Fibroblast of lung (primary cell): ENCODE measurements around the gene TENM3. TPM values are rescaled to one million over a fixed set of nuclear protein-coding genes. Genes with fewer than 3 reads are reported as not detected.

Source experiments
- DNase-seq, 2 donors: peaks; one replicate each; pipeline versions ENCODE4 v3.0.0 to v3.0.0-alpha.2; 2010; ENCODE audit warnings: low read depth in 2 of 2
- H2AFZ ChIP-seq: 2 replicates; pipeline ENCODE4 v1.5.1; 2012; ENCODE audit warnings: low read length, control low read depth, inconsistent platforms
- H3K27ac ChIP-seq: 2 replicates; pipeline ENCODE4 v1.5.1; 2011; ENCODE audit warnings: low read length, control low read depth; ENCODE audit not compliant: insufficient read depth
- H3K27me3 ChIP-seq: 2 replicates; pipeline ENCODE4 v1.5.1; 2011; ENCODE audit warnings: mild to moderate bottlenecking, low read length; ENCODE audit not compliant: control insufficient read depth, insufficient read depth
- H3K36me3 ChIP-seq: 2 replicates; pipeline ENCODE4 v1.5.1; 2011; ENCODE audit warnings: low read length; ENCODE audit not compliant: control insufficient read depth, insufficient read depth
- H3K4me1 ChIP-seq: 2 replicates; pipeline ENCODE4 v1.5.1; 2011; ENCODE audit warnings: low read length; ENCODE audit not compliant: control insufficient read depth, insufficient read depth; ENCODE audit errors: extremely low read depth
- H3K4me2 ChIP-seq: 2 replicates; pipeline ENCODE4 v1.5.1; 2011; ENCODE audit warnings: low read length, control low read depth; ENCODE audit not compliant: insufficient read depth; ENCODE audit errors: extremely low read depth
- H3K4me3 ChIP-seq, 4 experiments: fragments of 200-600 bp in 1 of 4; sonication (generic) in 1 of 4; replicated peaks in 1 of 4; 2 replicates each; pipeline ENCODE4 v1.5.1; 2011 to 2016; ENCODE audit warnings: low read length in 4 of 4, low read depth in 3 of 4, mild to moderate bottlenecking in 3 of 4, control low read depth in 2 of 4, inconsistent platforms in 1 of 4, mixed read lengths in 1 of 4; ENCODE audit not compliant: insufficient read depth in 1 of 4; ENCODE audit errors: control extremely low read depth in 1 of 4
- H3K79me2 ChIP-seq: 2 replicates; pipeline ENCODE4 v1.5.1; 2012; ENCODE audit warnings: mild to moderate bottlenecking, low read length, inconsistent platforms; ENCODE audit not compliant: control insufficient read depth, insufficient read depth
- H3K9ac ChIP-seq: 2 replicates; pipeline ENCODE4 v1.5.1; 2011; ENCODE audit warnings: mild to moderate bottlenecking, low read length, control low read depth; ENCODE audit not compliant: insufficient read depth
- H3K9me3 ChIP-seq: 2 replicates; pipeline ENCODE4 v1.5.1; 2012; ENCODE audit warnings: low read depth, low read length; ENCODE audit not compliant: control insufficient read depth, insufficient read depth
- H4K20me1 ChIP-seq: 2 replicates; pipeline ENCODE4 v1.5.1; 2011; ENCODE audit warnings: low read length; ENCODE audit not compliant: control insufficient read depth, insufficient read depth; ENCODE audit errors: extremely low read depth
- EZH2 ChIP-seq: IDR thresholded peaks from 2 replicates; pipeline ENCODE4 v1.5.1; 2012; ENCODE audit warnings: low read length, control low read depth, mild to moderate bottlenecking; ENCODE audit errors: missing control alignments
- polyA plus RNA-seq, 2 donors: library from polyadenylated mRNA; depleted of rRNA in 1 of 2; stranded (reverse) in 1 of 2; unstranded in 1 of 2; fragments of >200 nt; gene quantifications; 2 replicates each; pipeline ENCODE4 v1.2.1, GENCODE V29; 2011 to 2012; ENCODE audit warnings: missing spikeins in 1 of 2
- total RNA-seq: library from RNA; depleted of rRNA; stranded (reverse); fragments of >200 nt; gene quantifications from 2 replicates; pipeline ENCODE4 v1.2.1, GENCODE V29; 2014
- TF ChIP-seq, protein P1 (sequence below), 2 donors: IDR thresholded peaks in 1 of 2; conservative IDR thresholded peaks in 1 of 2; 1 replicate in 1 of 2; 2 replicates in 1 of 2; pipeline ENCODE4 v1.5.1; 2011 to 2012; ENCODE audit warnings: low read length in 2 of 2, control low read depth in 1 of 2, inconsistent platforms in 1 of 2, low read depth in 1 of 2, mild to moderate bottlenecking in 1 of 2

TENM3 gene
- total and polyA plus RNA-seq, 2 donors (not counting 1 experiment from before 2014, with no cell fraction given) = 2.7 to 3.6 TPM

DNA sequence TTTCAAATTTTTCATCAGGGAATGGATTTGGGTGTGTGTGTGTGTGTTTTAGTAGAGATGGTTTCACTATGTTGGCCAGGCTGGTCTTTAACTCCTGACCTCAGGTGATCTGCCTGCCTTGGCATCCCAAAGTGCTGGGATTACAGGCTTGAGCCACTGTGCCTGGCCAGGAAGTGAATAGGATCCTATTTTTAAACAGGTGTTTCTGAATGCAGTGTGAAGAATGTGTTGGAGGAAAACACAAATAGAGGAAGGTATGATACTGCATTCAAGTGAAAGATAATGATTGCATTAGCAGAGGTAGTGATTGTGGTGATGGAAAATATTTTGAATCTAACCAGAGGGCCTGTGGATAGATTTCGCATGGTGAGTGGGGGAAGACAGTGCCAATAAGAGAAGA, 189.6 kb downstream of the TENM3 start:
- TF ChIP-seq, protein P1, sequence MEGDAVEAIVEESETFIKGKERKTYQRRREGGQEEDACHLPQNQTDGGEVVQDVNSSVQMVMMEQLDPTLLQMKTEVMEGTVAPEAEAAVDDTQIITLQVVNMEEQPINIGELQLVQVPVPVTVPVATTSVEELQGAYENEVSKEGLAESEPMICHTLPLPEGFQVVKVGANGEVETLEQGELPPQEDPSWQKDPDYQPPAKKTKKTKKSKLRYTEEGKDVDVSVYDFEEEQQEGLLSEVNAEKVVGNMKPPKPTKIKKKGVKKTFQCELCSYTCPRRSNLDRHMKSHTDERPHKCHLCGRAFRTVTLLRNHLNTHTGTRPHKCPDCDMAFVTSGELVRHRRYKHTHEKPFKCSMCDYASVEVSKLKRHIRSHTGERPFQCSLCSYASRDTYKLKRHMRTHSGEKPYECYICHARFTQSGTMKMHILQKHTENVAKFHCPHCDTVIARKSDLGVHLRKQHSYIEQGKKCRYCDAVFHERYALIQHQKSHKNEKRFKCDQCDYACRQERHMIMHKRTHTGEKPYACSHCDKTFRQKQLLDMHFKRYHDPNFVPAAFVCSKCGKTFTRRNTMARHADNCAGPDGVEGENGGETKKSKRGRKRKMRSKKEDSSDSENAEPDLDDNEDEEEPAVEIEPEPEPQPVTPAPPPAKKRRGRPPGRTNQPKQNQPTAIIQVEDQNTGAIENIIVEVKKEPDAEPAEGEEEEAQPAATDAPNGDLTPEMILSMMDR (conservative IDR thresholded peaks at IDR 0.05 in 1 of 2, IDR thresholded peaks at IDR 0.05 in 1 of 2; ENCODE audit: low read depth in 1 of 2, low read length in 2 of 2) = no peak
- TF ChIP-seq EZH2 = no peak
- Histone ChIP-seq H3K79me2 (no peaks in the 10 kb centered on the region), H2AFZ (no peak overlapping the region), H3K9ac (no peak overlapping the region), H4K20me1 (no peaks in the 10 kb centered on the region), H3K9me3 (no peaks in the 10 kb centered on the region), H3K36me3 (no peaks in the 10 kb centered on the region), H3K4me1 (no peaks in the 10 kb centered on the region), H3K27me3 (no peaks in the 10 kb centered on the region), H3K4me2 (no peak overlapping the region), H3K4me3 (no peak overlapping the region), H3K27ac (no peak overlapping the region)
- no peak for DNase-seq

DNA sequence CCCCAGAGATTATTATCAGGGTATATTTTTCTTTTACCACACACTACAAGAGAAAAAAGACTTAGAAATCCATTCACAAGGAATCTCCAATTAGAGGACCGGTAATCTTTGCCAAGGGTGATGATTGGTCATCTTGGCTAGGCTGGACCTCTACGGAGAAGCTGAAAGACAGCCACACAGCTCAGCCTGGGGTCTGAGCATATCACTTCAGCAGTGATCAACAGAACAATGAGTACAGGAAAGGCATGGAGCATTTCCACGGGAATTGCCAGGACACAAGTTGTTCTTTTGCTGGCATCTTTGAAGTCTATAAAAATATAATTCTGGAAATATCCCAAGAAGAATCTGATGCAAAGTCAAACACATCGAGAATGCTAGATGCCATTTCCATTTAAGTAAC, 191.5 kb downstream of the TENM3 start:
- Histone ChIP-seq H3K9me3 (no peaks in the 10 kb centered on the region), H3K4me1 (no peaks in the 10 kb centered on the region), H3K4me2 (no peak overlapping the region), H3K27me3 (no peaks in the 10 kb centered on the region), H3K9ac (no peak overlapping the region), H4K20me1 (no peaks in the 10 kb centered on the region), H3K36me3 (no peaks in the 10 kb centered on the region), H3K27ac (no peak overlapping the region), H2AFZ (no peak overlapping the region), H3K4me3 (no peak overlapping the region), H3K79me2 (no peaks in the 10 kb centered on the region)
- DNase-seq = no peak
- TF ChIP-seq EZH2 = no peak
- TF ChIP-seq, protein P1 (conservative IDR thresholded peaks at IDR 0.05 in 1 of 2, IDR thresholded peaks at IDR 0.05 in 1 of 2; ENCODE audit: low read depth in 1 of 2, low read length in 2 of 2) = no peak

DNA sequence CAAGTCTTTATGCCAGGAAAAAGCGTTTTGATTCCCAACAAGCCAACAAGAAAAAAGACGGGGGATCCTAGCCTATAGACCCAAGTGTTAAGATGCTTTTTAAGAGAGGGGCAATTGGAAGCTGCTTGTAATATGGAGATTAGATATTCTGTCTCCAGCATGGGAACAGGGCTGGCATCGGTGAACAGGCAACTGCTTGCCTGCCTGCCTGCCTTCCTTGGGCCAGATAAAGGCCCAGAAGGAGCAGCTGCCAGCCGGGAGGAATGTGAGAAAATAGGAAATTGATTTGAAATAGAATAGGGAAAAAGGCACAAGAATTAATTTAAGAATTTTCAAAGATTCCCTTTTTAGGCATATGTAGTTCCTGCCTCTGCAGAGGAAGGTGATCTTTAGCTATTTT, 192.2 kb downstream of the TENM3 start:
- no peaks in the 10 kb centered on the region for H3K79me2 ChIP-seq

More for the DNA sequence above, 192.2 kb downstream of the TENM3 start:
- Histone ChIP-seq H3K4me1 (no peaks in the 10 kb centered on the region), H3K27ac (no peak overlapping the region), H3K36me3 (no peaks in the 10 kb centered on the region), H4K20me1 (no peaks in the 10 kb centered on the region), H3K4me3 (no peak overlapping the region), H2AFZ (no peak overlapping the region), H3K9me3 (no peaks in the 10 kb centered on the region), H3K9ac (no peak overlapping the region), H3K4me2 (no peak overlapping the region), H3K27me3 (no peaks in the 10 kb centered on the region)
- TF ChIP-seq, protein P1 (conservative IDR thresholded peaks at IDR 0.05 in 1 of 2, IDR thresholded peaks at IDR 0.05 in 1 of 2; ENCODE audit: low read depth in 1 of 2, low read length in 2 of 2) = no peak
- no peak for TF ChIP-seq EZH2
- no peak for DNase-seq
